GM21360 (cell line): ENCODE results near the gene ACIN1.

Source experiments
- ATAC-seq: cut with Tn5 transposase; IDR thresholded peaks from one replicate; pipeline ENCODE4 v1.9.1; 2021; ENCODE audit warnings: mild to moderate bottlenecking, moderate library complexity; ENCODE audit not compliant: unreplicated experiment

The ACIN1 gene

GRCh38 chr14:23089498-23090253 lies 5.3 kb downstream of the ACIN1 start:
- ATAC-seq, result no peak

- no peak for ATAC-seq
Observed at GRCh38 chr14:23086565-23086964, 8.4 kb downstream of the ACIN1 start.

GRCh38 chr14:23085458-23085857 lies 9.5 kb downstream of the ACIN1 start:
- no peak for ATAC-seq

GRCh38 chr14:23080474-23080873 lies 14.5 kb downstream of the ACIN1 start:
- no peak for ATAC-seq

GRCh38 chr14:23079716-23080115 lies 15.2 kb downstream of the ACIN1 start:
- ATAC-seq, result no peak

GRCh38 chr14:23078692-23079116 lies 16.2 kb downstream of the ACIN1 start:
- ATAC-seq, result no peak

GRCh38 chr14:23077962-23078361 lies 17.0 kb downstream of the ACIN1 start:
- no peak for ATAC-seq

- ATAC-seq, result no peak
Observed at GRCh38 chr14:23076785-23077408, 18.0 kb downstream of the ACIN1 start.

- ATAC-seq, result no peak
Observed at GRCh38 chr14:23074906-23075305, 20.0 kb downstream of the ACIN1 start.

GRCh38 chr14:23071921-23072539 lies 22.9 kb downstream of the ACIN1 start:
- no peak for ATAC-seq

GRCh38 chr14:23071244-23071920 lies 23.6 kb downstream of the ACIN1 start:
- peak; percentile 85 for ATAC-seq

- no peak for ATAC-seq
Observed at GRCh38 chr14:23070262-23071129, 24.4 kb downstream of the ACIN1 start.

GRCh38 chr14:23069413-23069806 lies 25.5 kb downstream of the ACIN1 start:
- no peak for ATAC-seq

- ATAC-seq, result no peak
Observed at GRCh38 chr14:23068789-23069412, 26.0 kb downstream of the ACIN1 start.

- ATAC-seq, result no peak
Observed at GRCh38 chr14:23067847-23068788, 26.8 kb downstream of the ACIN1 start.

GRCh38 chr14:23066855-23067744 lies 27.8 kb downstream of the ACIN1 start:
- no peak for ATAC-seq

- ATAC-seq, result no peak
Observed at GRCh38 chr14:23066368-23066767, 28.6 kb downstream of the ACIN1 start.

GRCh38 chr14:23063601-23064000 lies 31.3 kb downstream of the ACIN1 start:
- no peak for ATAC-seq
